NCI-H345 treated with DMSO at 0.1 percent for 48 hours (cell line): ENCODE data around the gene RNU1-4.
"Not testable (repeated sequence)": the region's sequence is repeated elsewhere in the genome, so short reads cannot be mapped to it uniquely, and the experiment has no call there.

Experiments
- DNase-seq: peaks from one replicate; lab custom pipeline; 2025; ENCODE audit not compliant: unreplicated experiment; lab: John Stamatoyannopoulos, UW

Gene RNU1-4

GRCh38 chr1:16727190-16728111, 12.9 kb upstream of the RNU1-4 start:
- DNase-seq: no peak

GRCh38 chr1:16728243-16728949, 11.9 kb upstream of the RNU1-4 start:
- not testable (repeated sequence) for DNase-seq

GRCh38 chr1:16732254-16732896, 7.9 kb upstream of the RNU1-4 start:
- DNase-seq: not testable (repeated sequence)

- DNase-seq: not testable (repeated sequence)
Observed at GRCh38 chr1:16741230-16741629, 914 bp downstream of the RNU1-4 start.

- not testable (repeated sequence) for DNase-seq
Observed at GRCh38 chr1:16747660-16748059, 7.3 kb downstream of the RNU1-4 start.

GRCh38 chr1:16748710-16749109, 8.4 kb downstream of the RNU1-4 start:
- DNase-seq: not testable (repeated sequence)

GRCh38 chr1:16749910-16750888, 9.9 kb downstream of the RNU1-4 start:
- DNase-seq: not testable (repeated sequence)

- DNase-seq: not testable (repeated sequence)
Observed at GRCh38 chr1:16752770-16753169, 12.5 kb downstream of the RNU1-4 start.

- not testable (repeated sequence) for DNase-seq
Observed at GRCh38 chr1:16755385-16755784, 15.1 kb downstream of the RNU1-4 start.

GRCh38 chr1:16755932-16756331, 15.6 kb downstream of the RNU1-4 start:
- not testable (repeated sequence) for DNase-seq

- DNase-seq: not testable (repeated sequence)
Observed at GRCh38 chr1:16757574-16757973, 17.3 kb downstream of the RNU1-4 start.

- not testable (repeated sequence) for DNase-seq
Observed at GRCh38 chr1:16758060-16758459, 17.7 kb downstream of the RNU1-4 start.

- DNase-seq: not testable (repeated sequence)
Observed at GRCh38 chr1:16759041-16759493, 18.8 kb downstream of the RNU1-4 start.

GRCh38 chr1:16759650-16760455, 19.5 kb downstream of the RNU1-4 start:
- DNase-seq: not testable (repeated sequence)

GRCh38 chr1:16760456-16760765, 20.1 kb downstream of the RNU1-4 start:
- DNase-seq: not testable (repeated sequence)

GRCh38 chr1:16760801-16761200, 20.5 kb downstream of the RNU1-4 start:
- DNase-seq: not testable (repeated sequence)

GRCh38 chr1:16764248-16764819, 24.0 kb downstream of the RNU1-4 start:
- DNase-seq: not testable (repeated sequence)

GRCh38 chr1:16764820-16765655, 24.7 kb downstream of the RNU1-4 start:
- not testable (repeated sequence) for DNase-seq
